Measurements from ENCODE around the gene SLC12A5.

SLC12A5 gene

GRCh38 chr20:46006964-46007363, 22.1 kb upstream of the SLC12A5 start:
- no peak for DNase-seq

- no peak for DNase-seq
Observed at GRCh38 chr20:46007671-46008070, 21.3 kb upstream of the SLC12A5 start.

DNA sequence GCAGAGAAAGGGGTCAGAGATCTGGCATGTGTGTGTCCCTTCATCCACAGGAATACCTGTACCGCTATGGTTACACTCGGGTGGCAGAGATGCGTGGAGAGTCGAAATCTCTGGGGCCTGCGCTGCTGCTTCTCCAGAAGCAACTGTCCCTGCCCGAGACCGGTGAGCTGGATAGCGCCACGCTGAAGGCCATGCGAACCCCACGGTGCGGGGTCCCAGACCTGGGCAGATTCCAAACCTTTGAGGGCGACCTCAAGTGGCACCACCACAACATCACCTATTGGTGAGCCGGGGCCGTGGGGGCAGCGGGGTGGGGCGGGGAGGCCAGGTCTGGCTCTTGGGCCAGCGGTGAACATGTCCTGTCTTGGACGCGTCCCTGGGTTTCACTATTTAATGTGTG, 19.2 kb upstream of the SLC12A5 start:
- no peak for DNase-seq

GRCh38 chr20:46010491-46011391, 18.3 kb upstream of the SLC12A5 start:
- DNase-seq, result no peak

GRCh38 chr20:46011631-46012482, 17.2 kb upstream of the SLC12A5 start:
- DNase-seq, result no peak

GRCh38 chr20:46012921-46013320, 16.1 kb upstream of the SLC12A5 start:
- no peak for DNase-seq

GRCh38 chr20:46013322-46013828, 15.6 kb upstream of the SLC12A5 start:
- DNase-seq, result no peak

DNA sequence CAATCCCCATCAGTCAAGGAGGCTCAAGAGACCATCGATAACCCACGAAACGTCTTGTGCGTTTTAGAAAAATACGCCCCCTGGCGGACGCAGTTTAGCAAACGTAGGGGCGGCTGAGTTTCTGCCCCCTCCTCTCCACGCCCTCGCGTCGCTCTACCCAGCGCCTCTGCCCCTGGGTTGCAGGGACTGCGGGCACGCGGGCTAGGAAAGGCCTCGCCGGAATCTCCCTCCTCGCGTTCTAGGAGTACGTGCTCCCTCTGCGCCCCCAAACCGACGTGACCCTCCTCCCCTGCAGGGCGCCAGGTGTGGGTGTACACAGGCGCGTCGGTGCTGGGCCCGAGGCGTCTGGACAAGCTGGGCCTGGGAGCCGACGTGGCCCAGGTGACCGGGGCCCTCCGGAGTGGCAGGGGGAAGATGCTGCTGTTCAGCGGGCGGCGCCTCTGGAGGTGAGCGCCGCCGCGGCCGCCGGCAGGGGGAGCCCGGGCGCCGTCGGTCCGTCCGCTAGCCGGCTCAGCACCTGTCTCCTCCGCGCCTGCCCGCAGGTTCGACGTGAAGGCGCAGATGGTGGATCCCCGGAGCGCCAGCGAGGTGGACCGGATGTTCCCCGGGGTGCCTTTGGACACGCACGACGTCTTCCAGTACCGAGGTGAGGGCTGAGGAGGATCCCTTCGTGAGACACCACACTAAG, 15.0 kb upstream of the SLC12A5 start:
- peak; percentile 88 for DNase-seq

GRCh38 chr20:46014517-46015396, 14.3 kb upstream of the SLC12A5 start:
- DNase-seq, result no peak

- DNase-seq, result no peak
Observed at GRCh38 chr20:46017272-46017671, 11.7 kb upstream of the SLC12A5 start.

GRCh38 chr20:46018112-46018511, 10.9 kb upstream of the SLC12A5 start:
- no peak for DNase-seq

DNA sequence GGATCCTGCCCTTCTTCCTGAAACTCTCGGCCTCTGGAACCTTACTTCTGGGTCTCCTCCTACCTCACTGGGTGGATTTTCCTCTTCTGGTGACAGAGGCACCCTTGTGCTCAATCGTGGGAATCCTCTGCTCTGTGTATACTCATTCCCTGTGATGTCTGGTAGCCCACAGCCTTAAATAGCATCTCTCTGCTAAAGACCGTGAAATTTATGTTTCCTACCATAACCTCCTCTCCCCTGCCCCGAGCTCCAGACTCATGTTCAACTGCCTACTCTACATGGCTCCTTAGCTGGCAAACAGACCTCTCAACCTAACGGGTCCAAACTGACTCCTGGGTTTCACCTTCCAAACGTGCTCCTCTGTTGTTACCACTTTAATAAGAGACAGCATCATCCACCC, 10.4 kb upstream of the SLC12A5 start:
- no peak for DNase-seq

GRCh38 chr20:46020555-46020954, 8.5 kb upstream of the SLC12A5 start:
- no peak for DNase-seq

DNA sequence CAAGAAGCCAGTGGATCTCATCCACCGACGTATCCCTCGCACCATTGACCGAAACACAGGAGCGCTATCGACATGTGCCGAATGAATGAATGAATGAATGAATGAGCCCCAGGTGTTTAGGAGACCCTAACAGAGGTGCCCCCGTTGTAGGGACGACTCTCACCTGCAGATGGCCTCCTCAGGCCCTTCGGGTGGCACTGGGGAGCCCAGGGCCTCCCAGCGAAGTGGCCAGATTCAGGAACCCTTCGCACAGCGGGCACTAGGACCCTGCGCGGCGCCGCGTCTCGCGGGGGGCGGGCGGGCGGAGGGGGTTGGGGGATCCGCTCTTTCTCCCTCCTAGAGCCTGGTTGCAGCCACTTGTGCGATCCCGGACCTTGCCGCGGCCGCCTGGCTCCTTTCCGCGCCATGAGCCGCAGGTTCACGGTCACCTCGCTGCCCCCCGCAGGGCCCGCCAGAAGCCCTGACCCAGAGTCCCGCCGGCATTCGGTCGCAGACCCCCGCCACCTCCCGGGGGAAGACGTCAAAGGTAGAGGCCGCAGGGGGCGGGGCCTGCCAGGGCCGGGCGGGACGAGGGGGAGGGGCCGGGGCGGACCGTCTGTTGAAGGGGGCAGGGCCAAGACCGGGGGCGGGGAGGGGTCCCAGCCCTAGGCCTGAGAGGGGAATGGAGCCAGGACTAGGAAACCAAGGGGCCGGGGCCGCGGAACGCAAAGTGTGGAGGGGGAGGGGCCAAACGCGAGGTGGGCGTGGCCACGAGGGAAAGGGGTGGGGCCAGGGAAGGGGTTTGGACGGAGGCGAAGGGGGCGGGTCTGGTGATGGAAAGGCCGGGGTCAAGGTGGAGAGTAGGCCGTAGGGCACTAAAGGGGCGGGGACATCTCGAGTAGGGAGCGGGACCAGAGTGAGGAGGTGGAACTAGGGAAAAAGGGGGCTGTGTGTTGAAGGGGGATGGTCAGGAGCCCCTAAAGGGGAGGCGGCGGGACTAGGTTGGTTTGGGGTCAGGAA, 7.4 kb upstream of the SLC12A5 start:
- DNase-seq, result peak; percentile 93

GRCh38 chr20:46022411-46023147, 6.4 kb upstream of the SLC12A5 start:
- DNase-seq, result peak; percentile 59

DNA sequence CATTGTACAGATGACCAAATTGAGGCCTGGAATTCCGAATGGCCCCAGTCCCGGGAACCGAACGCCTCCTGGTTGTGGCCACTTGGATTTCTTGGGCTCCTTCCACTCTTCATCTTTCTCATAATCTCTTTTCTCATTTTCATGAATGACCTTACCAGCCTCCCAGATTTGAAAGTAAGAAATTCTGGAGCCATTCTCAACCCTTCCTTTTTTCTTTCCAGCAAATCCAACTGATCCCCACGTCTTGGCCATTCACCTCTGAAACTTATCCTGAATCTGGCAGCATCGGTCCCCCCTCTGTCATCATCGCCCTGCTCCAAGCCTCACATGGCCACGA, 5.9 kb upstream of the SLC12A5 start:
- no peak for DNase-seq

DNA sequence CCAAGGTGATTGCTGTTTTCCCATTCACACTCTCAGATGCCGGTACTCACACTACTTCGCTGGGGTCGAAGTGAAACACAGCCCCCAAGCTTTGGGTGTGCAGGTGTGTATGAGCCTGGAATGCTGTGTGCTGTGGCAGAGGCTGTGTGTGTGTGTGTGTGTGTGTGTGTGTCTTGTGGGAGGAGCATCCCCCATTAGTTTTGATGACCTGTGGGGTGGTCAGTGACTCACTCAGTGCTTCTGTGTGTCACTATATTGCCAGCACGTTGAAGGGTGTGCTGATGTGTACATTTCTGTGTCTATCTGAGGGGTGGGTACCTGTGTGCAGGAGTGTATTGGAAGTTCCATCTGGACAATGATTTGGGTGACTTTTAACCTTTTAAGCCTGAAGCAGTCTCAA, 5.0 kb upstream of the SLC12A5 start:
- DNase-seq, result no peak

- DNase-seq, result no peak
Observed at GRCh38 chr20:46025376-46025783, 3.6 kb upstream of the SLC12A5 start.

GRCh38 chr20:46027245-46027853, 1.7 kb upstream of the SLC12A5 start:
- DNase-seq, result no peak

DNA sequence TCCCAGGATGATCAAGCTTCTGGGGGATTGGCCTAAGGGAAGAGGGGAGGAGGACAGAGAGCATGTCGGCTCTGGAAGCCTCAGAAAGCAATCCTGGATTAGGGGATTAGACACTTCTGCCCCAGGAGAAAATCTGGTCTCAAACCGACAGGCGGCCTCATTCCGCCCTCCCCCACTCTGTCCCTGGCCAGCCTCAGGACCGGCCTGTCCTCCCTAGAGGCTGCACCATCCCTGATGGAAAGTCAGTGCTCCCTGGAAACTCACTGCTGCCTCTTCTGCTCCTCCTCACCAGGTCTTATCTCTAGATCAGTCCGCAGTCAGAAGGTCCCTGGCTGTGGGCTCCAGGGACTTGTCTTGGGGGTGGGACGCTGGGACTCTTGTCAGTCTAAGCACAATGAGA, 905 bp upstream of the SLC12A5 start:
- no peak for DNase-seq
